ENCODE measurements around the gene UBAP1L. TPM values are rescaled to one million over a fixed set of nuclear protein-coding genes. Genes with fewer than 3 reads are reported as not detected.
"Not testable (repeated sequence)": the region's sequence is repeated elsewhere in the genome, so short reads cannot be mapped to it uniquely, and the experiment has no call there.

The UBAP1L gene
- total RNA-seq, 1 donor from 2014 or later, result 2.7 TPM

DNA sequence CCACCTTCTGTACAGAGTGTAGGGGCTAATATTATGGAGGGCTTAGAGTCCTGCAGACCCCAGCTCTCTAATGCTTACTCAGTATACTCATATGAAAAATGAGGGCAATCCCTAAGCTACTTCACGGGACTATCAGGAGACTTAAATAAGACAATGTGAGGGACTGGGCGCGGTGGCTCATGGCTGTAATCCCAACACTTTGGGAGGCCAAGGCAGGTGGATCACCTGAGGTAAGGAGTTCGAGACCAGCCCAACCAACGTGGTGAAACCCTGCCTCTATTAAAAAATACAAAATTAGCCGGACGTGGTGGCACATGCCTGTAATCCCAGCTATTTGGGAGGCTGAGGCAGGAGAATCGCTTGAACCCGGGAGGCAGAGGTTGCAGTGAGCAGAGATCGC lies 15.2 kb downstream of the UBAP1L start:
- DNase-seq, result not testable (repeated sequence)

DNA sequence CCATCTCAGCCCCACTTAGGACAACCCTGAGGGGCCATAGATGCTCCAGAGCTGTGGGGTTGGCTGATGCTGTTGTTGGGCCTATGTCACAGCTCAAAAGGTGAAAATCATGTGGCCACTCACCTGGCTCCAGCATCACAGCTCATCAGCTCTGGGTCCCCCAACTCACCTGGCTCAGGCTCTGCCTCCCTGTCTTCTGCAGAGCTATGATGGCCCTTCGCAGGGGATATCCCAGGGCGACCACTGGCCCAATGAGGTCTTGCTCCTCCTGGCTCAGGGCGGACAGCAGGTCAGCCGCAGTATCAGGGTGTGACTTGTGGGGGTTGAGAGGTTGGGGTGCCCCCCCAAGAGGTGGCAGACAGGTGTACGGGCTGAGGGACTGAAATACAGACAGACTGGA lies 15.7 kb downstream of the UBAP1L start:
- DNase-seq, result no peak

DNA sequence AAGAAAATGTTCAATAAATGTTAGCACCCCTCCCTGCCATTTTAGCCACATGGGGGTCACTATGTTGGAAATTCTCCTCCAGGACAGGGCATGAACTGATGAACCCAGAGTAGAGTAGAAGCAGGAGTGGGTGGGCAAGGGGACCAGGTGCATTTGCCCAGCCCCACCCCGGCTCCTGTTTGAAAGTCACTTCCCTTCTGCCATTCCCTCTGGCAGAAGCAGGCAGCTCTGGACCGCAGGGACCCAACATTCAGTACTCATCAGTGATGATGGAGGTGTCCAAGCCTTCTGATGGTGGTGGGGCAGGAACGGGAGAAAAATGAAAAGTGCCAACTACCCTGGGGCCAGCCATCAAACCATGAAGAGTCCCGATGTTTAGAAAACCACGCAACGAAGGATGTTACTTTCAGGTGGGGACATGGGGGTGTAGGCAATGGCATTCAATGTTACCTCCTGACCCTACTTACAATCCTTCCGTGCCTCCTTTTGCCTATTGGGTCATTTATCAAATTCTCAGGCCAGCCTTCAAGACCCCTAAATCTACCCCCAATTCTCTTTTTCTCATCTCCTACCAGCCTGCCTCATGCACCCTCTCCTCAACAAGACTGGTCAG lies 17.2 kb downstream of the UBAP1L start:
- no peak for DNase-seq

DNA sequence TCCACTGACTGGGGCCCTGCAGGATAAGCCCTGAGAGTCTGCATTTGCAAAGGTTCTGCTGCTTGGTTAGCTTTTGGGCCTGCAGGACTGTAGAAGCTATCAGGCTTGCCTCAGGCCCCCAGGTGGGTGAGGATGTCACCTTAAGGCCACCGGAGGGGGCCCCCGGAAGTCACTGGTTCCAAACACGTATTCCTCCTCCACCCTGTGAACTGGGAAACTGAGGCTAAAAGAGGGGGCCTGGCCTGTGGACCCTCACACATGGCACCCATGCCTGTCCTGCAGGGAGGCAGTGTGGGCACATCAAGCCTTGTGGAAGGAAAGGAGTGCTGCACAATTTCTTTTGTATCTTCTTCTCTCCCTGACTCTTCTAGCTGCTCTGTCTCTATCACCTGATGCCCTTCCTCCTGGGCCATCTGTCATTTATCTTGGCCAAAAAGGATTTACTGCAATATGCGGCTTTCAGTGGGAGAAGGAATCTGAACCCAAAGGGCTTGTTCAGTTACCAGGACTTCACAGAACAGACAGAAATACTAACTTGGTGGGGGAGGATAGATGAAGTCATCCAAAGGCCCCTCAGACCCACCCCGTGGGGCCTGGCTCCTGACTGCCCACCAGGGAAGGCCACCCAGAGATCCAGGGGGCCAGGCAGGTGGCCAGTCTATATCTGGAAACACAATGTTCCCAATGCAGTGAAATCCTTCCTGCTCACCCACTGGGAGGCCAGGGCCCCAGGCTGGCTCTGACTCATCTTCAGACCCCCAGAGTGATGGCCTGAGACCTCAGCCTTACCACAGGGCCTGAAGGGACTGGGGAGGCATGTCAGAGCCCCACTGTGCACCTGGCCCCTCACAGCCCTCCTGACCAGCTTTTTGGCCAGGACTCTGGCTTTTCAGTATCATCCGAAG lies 18.3 kb downstream of the UBAP1L start:
- DNase-seq, result no peak

DNA sequence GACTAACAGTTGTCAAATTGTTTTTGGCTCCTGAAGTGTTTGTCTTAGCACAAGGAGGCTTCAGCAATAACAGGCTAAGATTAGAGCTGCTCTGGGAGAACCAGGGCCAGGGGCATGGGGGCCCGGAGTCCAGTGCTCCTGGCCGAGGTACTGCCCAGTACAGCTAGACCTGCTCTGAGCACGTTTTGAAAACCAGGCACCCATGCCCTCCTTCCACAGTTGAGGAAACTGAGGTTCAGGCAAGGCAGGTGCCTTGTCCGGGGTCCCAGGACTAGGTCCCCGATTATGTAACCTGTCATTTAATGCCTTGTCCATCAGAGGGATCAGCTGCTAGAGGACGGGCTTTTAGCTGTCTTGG lies 19.3 kb downstream of the UBAP1L start:
- DNase-seq, result no peak

DNA sequence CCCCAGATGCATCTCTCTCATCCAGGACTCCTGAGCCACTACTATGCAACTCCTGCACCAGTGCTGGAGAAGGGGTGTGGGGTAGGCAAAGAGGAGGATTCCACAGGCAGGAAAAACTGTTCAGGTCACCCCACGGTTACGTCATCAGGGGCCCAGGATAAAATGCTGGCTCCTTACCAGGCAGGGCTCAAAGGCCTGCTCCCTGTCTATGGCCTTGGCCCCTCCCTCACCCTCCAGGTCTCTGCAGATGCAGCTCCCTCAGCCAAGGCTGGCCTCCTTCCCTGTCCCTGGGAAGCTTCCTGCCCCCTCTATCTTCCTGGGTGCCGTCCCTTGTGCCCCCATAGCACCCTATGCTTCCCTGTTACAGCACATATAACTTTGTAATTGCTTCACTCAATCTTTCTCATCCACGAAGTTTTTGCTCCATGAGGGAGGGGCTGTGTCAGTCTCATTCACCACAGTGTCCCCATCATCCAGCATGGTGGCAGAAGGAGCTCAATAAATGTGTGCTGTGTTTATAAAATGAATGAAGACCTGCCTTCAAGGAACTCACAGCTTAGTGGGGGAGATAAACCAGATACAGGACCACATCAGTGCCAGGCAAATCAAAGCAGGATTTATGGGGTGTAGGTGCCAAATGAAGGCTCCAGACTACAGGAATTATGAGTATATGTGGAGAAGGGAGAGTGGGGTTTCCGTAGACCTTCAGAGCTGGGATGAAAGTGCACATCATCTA lies 19.8 kb downstream of the UBAP1L start:
- DNase-seq, result no peak

DNA sequence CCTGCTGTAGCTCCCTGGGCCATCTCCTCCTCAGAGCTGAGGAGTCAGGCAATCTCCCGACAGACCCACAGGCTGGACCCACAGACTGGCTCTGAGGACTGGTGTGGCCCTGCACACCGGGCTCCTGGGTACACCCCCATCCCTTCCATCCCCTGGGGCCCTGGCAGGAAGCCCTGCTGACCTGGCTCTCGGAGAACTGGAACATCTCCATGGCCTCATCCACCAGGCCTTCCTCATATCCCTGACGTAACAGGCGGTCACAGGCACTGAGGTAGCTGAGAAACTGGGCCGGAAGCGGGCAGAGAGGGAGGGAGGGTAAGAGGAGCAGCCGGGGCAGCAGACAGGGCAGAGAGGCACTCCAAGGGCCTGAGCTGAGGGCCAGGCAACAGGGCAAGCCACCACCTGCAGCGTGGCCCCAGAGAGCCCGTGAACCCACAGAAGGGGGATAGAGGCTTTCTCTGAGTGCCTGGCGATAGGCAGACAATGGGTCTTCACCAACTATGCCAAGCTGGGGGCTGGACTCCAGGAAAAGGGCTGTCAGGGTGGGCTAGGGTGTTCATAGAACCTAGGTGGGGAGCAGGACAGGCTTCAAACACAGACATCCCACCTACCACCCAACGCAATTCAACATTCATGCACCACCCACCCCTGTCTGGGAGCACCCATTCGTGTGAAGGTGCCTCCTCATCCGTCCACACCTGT lies 20.6 kb downstream of the UBAP1L start:
- DNase-seq, result no peak

DNA sequence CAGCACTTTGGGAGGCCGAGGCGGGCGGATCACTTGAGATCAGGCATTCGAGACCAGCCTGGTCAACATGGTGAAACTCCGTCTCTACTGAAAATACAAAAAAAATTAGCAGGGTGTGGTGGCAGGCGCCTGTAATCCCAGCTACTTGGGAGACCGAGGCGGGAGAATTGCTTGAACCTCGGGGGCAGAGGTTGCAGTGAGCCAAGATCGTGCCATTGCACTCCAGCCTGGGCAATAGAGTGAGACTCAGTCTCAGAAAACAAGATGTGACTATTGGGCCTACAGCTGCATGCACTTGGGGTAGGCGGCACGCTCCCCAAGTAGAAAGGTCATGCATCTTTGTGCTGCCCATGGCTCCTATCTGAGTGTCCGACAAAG lies 21.2 kb downstream of the UBAP1L start:
- DNase-seq, result not testable (repeated sequence)

DNA sequence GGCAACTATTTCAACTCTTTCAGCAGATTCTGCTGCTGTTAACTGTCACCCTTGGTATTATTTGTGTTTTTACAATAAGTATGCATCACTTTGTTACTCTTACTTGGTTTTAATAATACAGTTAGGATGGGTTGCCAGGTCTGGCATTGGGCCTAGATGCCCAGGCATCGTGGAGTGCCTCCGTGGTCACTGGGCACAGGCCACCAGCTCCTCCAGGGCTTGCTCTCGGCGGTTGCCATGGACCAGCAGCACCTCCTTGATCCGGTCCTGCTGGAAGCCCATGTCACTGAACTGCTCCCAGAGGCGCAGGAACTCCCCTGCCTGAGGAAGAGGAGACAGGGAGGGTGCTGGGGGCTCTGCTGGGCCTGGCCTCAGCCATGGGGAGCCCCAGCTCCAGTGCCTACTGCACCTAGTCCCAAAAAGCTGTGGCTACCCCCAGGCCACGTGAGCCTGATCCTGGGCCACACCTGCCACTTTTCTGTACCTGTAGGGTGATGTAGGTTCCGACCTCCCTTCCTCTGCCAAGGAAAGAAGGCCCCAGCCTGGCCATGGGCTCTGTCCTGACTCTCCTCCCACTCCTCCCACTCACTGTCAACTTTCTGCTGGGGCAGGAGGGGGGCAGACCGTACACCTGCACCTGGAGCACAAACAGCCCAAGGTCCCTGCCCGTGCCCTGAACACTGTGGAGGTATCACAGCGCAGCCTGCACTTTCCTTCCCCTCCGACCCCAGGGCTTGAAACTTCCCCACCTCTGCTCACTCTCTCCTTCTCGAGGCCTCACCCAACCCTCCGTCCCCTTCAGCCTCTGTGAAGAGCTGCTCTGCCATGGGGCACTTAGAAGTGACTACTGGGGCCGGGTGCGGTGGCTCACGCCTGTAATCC lies 21.8 kb downstream of the UBAP1L start:
- no peak for DNase-seq

DNA sequence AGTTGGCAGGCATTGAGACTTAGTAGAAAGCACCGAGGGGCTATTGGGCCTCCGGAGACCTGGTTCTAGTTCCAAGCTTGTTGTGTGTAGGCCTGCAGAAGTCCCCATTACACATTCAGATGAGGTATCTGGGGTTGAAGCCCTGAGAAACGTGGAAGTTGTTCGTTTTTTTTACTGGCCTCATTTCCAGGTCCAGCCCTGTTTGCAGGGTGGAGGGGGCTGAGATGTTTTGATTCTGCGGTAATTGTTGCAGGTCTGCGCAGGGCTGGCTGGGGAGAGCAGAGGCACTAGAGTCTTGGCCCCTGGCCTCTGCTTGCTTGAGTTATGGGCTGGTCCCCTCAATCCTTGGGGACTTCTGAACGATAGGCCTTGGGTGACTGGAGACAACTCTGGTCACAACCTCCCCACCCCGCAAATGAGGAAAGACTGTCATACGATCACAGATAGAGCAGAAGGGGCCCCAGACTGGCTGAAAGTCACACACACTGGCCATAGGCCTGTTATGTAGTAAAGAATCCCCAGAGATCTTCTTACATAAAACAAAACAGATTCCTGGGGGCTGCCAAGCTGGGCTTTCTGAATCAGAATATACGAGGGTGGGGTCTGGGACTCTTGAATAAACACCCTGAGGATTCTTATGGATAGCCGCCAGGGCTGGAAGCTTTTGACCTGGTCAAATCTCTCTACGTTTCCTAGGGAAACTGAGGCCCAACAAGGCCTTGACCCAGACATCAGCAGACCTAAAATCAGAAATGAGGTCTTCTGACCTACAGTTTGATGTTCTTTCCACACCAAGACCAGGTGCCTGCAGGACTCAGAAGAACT lies 22.8 kb downstream of the UBAP1L start:
- no peak for DNase-seq

DNA sequence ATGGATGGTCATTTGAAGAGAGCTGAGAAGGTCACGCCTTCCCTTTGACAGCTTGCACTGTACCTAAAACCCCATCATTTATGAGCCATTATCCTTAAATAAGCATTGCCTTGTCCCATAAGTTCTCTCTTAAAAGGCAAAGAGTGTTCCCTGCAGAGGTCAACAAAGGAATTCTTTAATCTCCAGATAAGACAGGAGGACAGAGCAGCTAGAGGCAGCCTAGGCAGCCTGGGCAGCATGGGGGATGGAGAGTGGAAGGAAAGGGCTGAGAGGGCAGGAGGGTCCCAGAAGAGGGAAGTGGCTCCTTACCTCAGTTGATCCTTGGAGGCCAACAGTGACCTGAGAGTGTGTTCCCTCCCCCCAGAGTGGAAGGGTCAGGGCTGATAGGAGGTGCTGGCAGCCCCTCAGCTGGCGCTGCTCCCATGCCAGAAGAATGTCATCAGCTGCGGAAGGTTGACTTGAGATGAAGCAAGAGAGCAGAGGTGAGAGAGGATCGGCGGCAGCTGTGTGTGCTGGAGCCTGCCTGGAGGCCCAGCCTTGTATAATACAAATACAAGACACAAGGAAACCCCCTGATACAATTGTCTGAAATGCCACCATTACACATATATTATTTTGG lies 25.7 kb downstream of the UBAP1L start:
- no peak for DNase-seq

DNA sequence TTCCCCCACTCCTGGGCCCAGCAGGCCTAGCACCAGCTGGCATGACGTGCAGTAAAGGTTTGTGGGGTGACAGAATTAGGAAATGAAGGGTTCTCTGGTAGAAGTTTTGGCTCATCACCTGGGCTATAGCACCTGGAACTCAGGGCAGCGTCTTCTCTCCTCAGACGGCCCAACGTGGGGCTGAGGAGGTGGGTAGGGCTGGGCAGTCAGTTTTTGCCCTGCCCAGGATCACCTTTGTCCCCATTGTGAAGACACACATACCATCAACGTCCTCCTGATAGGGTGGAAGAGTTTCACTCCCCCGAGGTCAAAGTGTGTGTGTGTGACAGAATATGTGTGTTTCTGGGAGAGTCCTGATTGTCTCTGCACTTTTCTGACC lies 26.4 kb downstream of the UBAP1L start:
- no peak for DNase-seq

DNA sequence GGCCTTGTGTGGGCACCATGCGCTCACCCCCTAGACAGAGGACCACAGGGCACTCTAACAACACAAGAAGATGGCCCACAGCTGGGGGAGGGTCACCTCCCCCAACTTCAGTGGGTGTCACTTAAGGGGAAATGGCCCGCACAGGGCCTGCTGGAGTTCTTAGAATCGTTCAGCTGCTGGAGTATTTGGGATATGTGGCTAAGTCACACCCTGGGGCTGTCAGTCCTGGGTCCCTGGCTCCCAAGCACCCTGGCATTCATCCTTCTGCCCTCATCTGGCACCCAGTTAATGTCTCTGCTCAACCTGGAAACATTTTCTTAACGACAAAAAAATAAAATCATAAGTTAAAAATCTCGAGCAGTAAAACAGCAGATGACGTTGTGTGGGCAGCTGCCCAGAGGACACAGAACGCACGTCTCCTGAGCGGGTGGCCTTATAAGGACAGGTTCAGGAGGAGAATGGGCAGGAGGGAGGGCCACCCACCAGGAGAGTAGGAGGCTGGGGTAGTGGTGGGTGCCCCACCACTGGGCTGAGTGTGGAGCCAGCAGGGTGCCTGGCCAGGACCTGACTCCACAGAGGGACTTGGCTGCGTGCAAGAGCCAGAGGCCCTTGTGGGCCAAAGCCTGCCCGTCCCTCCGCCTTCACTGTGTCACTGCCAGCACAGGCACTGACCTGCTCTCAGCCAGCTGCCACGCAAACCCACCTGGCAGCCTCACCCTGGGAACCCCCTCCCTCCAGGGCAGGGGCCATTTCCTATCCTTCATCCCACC lies 26.9 kb downstream of the UBAP1L start:
- DNase-seq, result no peak

DNA sequence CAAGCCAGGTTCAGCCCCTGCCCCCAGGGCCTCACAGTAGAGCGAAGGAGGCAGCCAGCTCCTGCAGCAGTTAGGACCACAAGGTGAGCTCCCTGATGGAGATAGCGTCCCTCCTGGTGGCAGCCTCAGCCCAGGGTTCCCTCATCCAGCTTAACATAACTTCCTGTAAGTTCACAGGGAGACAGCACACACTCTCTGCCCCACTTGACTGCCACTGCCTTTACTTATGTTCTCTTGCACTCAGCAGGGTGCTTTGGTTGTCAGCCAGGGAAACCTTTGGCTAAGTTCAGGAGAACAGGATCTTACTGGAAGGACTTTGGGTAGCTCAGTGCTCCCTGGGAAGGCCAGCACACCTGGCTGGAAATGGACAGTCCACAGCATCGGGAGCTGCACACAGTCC lies 27.6 kb downstream of the UBAP1L start:
- DNase-seq, result no peak

DNA sequence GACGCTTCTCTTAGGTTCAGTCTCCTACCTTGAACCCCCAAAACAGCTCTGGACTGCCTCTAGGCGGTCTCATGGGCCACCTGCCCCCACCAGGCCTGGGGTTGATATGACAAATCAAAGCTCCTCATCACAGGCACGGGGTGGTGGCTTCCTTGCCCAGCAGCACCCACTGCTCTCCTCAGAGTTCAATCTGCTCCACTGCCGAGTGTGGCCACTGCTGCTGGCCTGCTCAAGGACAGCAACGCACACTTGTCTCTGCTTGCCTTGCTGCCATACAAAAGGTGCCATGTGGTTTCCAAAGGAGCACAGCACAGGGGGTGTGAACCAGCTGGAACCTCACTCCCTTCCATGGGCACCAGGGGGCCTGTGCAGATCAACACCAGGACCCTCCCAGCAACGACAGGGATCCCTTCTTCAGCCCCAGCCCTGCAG lies 28.3 kb downstream of the UBAP1L start:
- no peak for DNase-seq

DNA sequence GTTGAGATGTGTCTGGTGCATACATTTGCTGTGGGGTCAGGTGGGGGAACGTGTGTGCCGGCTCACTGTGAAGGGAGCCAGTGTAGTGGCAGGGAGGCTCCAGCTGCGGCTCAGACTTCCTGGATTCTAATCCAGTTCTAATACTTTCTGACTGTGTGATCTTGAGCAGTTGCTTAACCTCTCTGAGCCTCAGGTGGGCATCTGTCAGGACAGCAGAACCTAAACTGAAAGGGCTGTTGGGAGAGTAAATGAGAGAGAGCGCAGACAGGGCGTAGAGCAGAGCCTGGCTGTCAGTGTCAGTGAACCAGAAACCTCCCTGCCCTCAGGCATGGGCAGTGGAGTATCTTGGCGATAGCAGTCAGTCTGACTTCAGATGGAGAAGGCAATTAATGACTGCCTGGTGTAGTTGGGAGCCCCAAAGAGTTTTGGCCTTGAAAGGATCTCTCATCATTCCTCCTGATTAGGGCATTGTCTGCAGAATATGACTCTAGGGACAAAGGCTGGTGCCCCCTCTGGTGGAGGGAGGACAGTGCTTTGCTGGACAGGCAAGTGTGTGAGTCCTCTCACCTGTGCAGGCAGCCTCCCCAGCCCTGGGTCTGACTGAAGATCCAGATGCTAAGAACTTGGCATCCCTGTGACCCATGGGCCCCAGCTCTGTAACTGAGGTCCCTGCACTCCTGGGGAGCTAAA lies 28.9 kb downstream of the UBAP1L start:
- no peak for DNase-seq

DNA sequence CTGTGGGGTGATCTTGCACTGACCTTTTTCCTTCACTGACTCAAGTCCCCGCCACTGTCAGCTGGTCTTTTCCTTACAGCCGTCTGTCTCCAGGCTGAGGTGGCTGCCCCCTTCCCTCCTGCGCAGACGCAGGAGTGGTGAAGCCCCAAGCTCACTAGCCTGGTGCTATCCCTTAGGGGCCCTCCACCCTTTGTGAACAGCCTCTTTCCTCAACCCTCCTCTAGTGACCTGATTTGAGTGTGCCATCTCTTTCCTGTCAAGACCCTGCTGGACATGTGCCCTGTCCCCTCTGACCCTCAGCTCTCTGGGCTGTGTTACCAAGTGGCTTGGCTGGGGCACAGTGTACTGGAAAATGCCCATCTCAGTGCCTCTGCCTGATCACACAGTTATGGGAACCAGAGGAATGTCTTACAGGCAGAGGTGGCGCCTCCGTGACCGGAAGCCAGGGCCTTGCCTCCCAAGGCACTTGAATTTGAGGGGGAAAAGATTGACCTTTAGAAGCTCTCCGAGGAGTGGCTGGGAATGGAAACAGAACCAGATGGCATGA lies 29.7 kb downstream of the UBAP1L start:
- no peak for DNase-seq

DNA sequence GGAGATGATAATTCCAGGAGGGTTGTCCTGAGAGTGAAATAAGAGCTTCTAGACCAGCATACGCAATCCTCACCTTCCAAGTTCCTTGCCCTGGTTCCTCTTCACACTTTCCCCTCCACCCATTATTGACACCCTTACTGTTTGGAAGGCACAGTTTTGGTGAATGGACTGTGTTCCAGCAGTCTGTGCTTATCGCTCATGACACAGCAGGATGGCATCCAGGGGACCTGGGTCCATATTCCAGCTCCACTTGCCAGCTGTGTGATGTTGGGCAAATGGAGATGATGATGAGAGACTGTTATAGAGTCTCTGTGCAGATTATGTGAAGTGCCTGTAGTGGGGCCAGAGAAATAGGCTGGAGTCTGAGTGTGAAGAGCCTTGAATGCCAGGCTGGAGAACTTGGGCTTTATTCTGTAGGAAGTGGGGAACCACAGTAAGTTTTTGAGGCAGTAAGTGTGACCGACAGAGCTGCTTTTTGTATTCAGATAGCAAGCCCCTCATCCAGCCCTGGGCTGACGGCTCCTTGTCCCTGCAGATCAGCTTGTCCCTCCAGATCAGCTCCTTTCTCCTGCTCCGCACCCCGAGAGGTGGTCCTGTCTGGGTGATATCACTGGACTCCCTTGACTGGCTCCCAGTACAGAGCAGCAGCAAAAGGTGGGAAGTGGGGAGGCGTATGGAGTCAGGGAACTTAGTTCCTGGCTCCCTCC lies 30.3 kb downstream of the UBAP1L start:
- no peak for DNase-seq

Measured in occipital lobe (tissue), 2 donors.